Measurements from ENCODE around the gene SPEM1.

Gene SPEM1

DNA sequence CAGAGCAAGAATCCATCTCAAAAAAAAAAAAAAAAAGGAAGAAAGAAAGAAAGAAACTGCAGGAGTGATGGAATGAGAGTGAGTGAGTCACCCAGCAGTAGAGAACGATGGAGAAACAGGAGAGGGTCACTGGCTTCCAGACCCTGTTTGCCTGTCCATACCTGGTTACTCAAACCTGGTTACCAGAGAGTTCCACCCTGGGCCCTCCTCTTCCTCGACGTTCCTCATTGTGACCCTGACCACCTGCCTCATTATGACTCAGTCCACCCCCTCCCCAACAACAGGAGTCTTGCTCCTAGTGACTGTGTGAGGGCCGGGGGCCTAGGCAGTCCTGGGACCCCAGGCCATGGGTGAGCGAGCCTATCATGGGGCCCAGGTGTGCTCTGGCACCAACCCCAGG lies 8.4 kb downstream of the SPEM1 start, which contains the start of gene SPEM3:
Gene SPEM3 (plus strand): TSS at position 301 of the 400 bp plus-strand sequence. CDS start 46 bp downstream, at position 347.
- Histone ChIP-seq H3K4me1 (ENCODE audit: control insufficient read depth, insufficient read depth, low read length) (no peaks in the 10 kb centered on the region), H3K27me3 (ENCODE audit: control insufficient read depth, insufficient read depth, low read length) (no peaks in the 10 kb centered on the region), H3K4me3 (ENCODE audit: low read length) (no peak within 1 kb of the TSS), H3K9ac (ENCODE audit: low read length) (no peak within 1 kb of the TSS), H3K36me3 (ENCODE audit: control insufficient read depth, insufficient read depth, low read length) (no peaks in the 10 kb centered on the region), H3K27ac (ENCODE audit: low read depth, low read length) (no peak within 1 kb of the TSS)

DNA sequence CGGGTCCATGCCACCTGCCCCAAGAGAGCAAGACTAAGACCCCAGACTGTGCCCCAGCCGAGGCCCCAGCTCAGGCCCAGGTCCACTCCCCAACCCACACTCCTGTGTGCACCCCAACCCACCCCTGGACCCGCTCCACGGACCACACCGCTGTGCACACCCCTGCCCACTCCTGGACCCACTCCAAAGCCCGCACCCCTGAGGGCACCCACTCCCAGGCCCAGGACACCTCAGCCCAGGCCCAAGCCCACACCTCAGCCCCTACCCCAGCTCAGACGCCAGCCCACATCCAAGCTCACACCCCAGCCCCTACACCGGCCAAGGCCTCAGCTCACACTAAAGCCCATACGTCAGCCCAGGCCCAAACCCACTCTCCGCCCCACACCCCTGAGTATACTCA lies 9.6 kb downstream of the SPEM1 start:
- Histone ChIP-seq H3K9ac (ENCODE audit: low read length) (no peak overlapping the region), H3K36me3 (ENCODE audit: control insufficient read depth, insufficient read depth, low read length) (no peaks in the 10 kb centered on the region), H3K27ac (ENCODE audit: low read depth, low read length) (no peak overlapping the region), H3K27me3 (ENCODE audit: control insufficient read depth, insufficient read depth, low read length) (no peaks in the 10 kb centered on the region), H3K4me1 (ENCODE audit: control insufficient read depth, insufficient read depth, low read length) (no peaks in the 10 kb centered on the region), H3K4me3 (ENCODE audit: low read length) (no peak overlapping the region)

DNA sequence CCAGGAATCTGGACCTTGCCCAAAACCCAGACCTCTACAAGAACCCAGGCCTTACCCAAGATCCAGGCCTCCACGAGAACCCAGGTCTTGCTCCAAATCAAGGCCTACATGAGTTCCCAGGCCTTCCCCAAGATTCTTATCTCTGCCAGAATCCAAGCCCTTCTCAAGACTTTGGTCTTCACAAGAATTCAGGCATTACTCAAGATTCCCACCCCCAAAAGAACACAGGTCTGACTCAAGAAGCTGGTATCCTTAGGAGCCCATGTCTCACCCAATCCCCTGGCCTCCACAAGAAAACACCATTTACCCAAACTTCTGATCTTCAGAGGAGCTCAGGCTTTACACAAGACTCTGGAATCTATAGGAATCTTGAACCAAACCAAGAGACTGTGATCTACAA lies 11.1 kb downstream of the SPEM1 start:
- no peaks in the 10 kb centered on the region for H3K27me3 ChIP-seq (ENCODE audit: control insufficient read depth, insufficient read depth, low read length)
- no peak overlapping the region for H3K9ac ChIP-seq (ENCODE audit: low read length)
- H3K36me3 ChIP-seq (ENCODE audit: control insufficient read depth, insufficient read depth, low read length) = no peaks in the 10 kb centered on the region

GRCh38 chr17:7432296-7432695 lies 12.2 kb downstream of the SPEM1 start:
- no peak overlapping the region for H3K27ac ChIP-seq (ENCODE audit: low read depth, low read length)
- no peak overlapping the region for H3K4me3 ChIP-seq (ENCODE audit: low read length)
- H3K9ac ChIP-seq (ENCODE audit: low read length) = no peak overlapping the region
- peaks cover 9% of the 10 kb centered on the region for H3K4me1 ChIP-seq (ENCODE audit: control insufficient read depth, insufficient read depth, low read length)
- H3K27me3 ChIP-seq (ENCODE audit: control insufficient read depth, insufficient read depth, low read length) = no peaks in the 10 kb centered on the region
- H3K36me3 ChIP-seq (ENCODE audit: control insufficient read depth, insufficient read depth, low read length) = no peaks in the 10 kb centered on the region

More for the DNA sequence above, 11.1 kb downstream of the SPEM1 start:
- peaks cover 5% of the 10 kb centered on the region for H3K4me1 ChIP-seq (ENCODE audit: control insufficient read depth, insufficient read depth, low read length)
- H3K27ac ChIP-seq (ENCODE audit: low read depth, low read length) = no peak overlapping the region
- H3K4me3 ChIP-seq (ENCODE audit: low read length) = no peak overlapping the region

GRCh38 chr17:7435676-7436555 lies 15.8 kb downstream of the SPEM1 start:
- Histone ChIP-seq H3K36me3 (ENCODE audit: control insufficient read depth, insufficient read depth, low read length) (no peaks in the 10 kb centered on the region), H3K27me3 (ENCODE audit: control insufficient read depth, insufficient read depth, low read length) (peaks cover 24% of the 10 kb centered on the region), H3K4me1 (ENCODE audit: control insufficient read depth, insufficient read depth, low read length) (peaks cover 15% of the 10 kb centered on the region), H3K9ac (ENCODE audit: low read length) (peak overlapping the region; percentile 57), H3K4me3 (ENCODE audit: low read length) (peak overlapping the region; percentile 67), H3K27ac (ENCODE audit: low read depth, low read length) (no peak overlapping the region)

GRCh38 chr17:7436556-7437368 lies 16.6 kb downstream of the SPEM1 start:
- H3K27me3 ChIP-seq (ENCODE audit: control insufficient read depth, insufficient read depth, low read length) = peaks cover 29% of the 10 kb centered on the region
- H3K9ac ChIP-seq (ENCODE audit: low read length) = no peak overlapping the region
- H3K27ac ChIP-seq (ENCODE audit: low read depth, low read length) = no peak overlapping the region
- H3K4me3 ChIP-seq (ENCODE audit: low read length) = peak overlapping the region; percentile 67
- peaks cover 15% of the 10 kb centered on the region for H3K4me1 ChIP-seq (ENCODE audit: control insufficient read depth, insufficient read depth, low read length)
- no peaks in the 10 kb centered on the region for H3K36me3 ChIP-seq (ENCODE audit: control insufficient read depth, insufficient read depth, low read length)

DNA sequence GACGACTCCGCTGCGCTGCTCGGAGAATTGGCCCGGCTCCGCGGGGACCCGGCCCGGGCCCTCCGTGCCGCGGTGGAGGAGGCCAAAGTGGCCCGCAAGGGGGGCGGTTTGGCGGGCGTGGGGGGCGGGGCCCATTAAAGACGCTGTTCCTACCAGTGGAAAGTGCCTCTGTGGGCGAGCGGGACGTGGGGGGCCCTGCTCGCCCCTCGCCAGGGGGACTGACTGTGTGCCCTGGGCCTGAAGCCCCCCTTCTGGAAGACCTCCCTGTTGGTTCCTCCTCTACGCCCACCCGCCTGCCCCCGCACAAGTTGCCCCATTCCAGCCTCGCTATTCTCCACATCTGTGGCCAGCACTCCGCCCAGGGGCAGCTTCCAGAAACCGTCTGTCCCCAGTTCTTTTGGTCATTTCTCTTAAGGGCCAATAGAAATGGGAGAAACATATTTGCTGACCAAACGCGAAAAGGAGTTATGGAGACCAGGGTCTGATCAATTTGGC lies 17.3 kb downstream of the SPEM1 start:
- Histone ChIP-seq H3K27ac (ENCODE audit: low read depth, low read length) (no peak overlapping the region), H3K4me3 (ENCODE audit: low read length) (peak overlapping the region; percentile 40), H3K36me3 (ENCODE audit: control insufficient read depth, insufficient read depth, low read length) (no peaks in the 10 kb centered on the region), H3K9ac (ENCODE audit: low read length) (no peak overlapping the region), H3K4me1 (ENCODE audit: control insufficient read depth, insufficient read depth, low read length) (peaks cover 15% of the 10 kb centered on the region), H3K27me3 (ENCODE audit: control insufficient read depth, insufficient read depth, low read length) (peaks cover 32% of the 10 kb centered on the region)

DNA sequence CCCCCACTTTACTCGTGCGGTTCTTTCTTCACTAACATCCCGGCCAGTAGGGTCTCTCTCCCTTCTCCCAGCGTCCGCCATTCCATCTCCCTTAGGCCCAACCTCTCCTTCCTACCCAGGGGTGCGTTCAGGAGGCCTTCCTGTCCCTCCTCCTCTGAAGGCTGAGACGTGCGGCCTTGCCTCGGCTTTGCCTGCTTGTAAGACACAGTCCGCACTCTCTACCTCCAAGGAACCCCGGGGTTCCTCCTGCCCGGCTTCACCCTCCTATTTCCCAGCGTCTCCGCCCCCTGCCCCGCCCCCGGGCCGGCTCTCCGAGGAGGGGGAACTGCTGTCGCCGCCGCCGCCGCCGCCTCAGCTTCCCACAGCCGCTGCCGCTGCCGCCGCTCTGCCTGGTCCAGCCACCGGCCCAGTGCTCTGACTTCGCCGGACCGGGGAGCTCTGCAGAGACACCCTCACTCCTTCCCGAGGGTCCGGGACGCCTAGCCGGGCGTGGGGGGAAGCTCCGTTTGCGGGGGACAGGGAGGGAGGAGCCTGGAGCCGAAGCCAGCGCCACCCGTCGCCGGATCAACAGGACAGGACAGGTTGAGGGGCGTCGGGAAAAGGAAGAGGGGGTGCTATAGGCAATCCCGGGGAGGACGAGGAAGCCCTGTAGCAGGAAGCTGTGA lies 18.0 kb downstream of the SPEM1 start:
- peaks cover 15% of the 10 kb centered on the region for H3K4me1 ChIP-seq (ENCODE audit: control insufficient read depth, insufficient read depth, low read length)
- no peaks in the 10 kb centered on the region for H3K36me3 ChIP-seq (ENCODE audit: control insufficient read depth, insufficient read depth, low read length)
- H3K4me3 ChIP-seq (ENCODE audit: low read length) = peak overlapping the region; percentile 40
- H3K27me3 ChIP-seq (ENCODE audit: control insufficient read depth, insufficient read depth, low read length) = peaks cover 32% of the 10 kb centered on the region
- H3K9ac ChIP-seq (ENCODE audit: low read length) = peak overlapping the region; percentile 10
- H3K27ac ChIP-seq (ENCODE audit: low read depth, low read length) = no peak overlapping the region

- H3K4me1 ChIP-seq (ENCODE audit: control insufficient read depth, insufficient read depth, low read length) = peaks cover 15% of the 10 kb centered on the region
- no peak overlapping the region for H3K27ac ChIP-seq (ENCODE audit: low read depth, low read length)
- H3K9ac ChIP-seq (ENCODE audit: low read length) = peak overlapping the region; percentile 10
- H3K4me3 ChIP-seq (ENCODE audit: low read length) = peak overlapping the region; percentile 24
- H3K27me3 ChIP-seq (ENCODE audit: control insufficient read depth, insufficient read depth, low read length) = peaks cover 32% of the 10 kb centered on the region
- H3K36me3 ChIP-seq (ENCODE audit: control insufficient read depth, insufficient read depth, low read length) = no peaks in the 10 kb centered on the region
Measured at GRCh38 chr17:7438656-7439460, 18.7 kb downstream of the SPEM1 start.

DNA sequence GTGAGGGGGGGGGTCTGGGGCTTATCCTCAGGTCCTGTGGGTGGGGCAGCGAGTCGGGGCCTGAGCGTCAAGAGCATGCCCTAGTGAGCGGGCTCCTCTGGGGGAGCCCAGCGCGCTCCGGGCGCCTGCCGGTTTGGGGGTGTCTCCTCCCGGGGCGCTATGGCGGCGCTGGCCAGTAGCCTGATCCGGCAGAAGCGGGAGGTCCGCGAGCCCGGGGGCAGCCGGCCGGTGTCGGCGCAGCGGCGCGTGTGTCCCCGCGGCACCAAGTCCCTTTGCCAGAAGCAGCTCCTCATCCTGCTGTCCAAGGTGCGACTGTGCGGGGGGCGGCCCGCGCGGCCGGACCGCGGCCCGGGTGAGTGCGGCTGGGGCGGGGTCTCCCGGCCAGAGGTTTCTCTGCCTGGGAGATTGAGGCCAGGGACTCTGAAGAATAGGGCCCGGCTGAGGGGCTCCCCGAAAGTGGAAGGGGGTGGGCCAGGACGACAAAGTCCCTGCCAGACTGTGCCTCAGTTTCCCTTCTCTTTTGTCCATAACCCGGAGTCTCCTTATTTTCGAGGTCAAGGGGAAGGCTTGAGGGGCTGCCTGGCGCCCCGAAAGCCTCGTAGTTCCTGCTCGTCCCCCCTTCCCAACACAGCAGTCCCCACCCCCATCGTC lies 19.5 kb downstream of the SPEM1 start, which contains the start of gene FGF11:
Gene FGF11 (plus strand): TSS at position 51 of the 651 bp plus-strand sequence. CDS start 109 bp downstream, at position 160.
- H3K27ac ChIP-seq (ENCODE audit: low read depth, low read length) = no peak within 1 kb of the TSS
- peaks cover 32% of the 10 kb centered on the region for H3K27me3 ChIP-seq (ENCODE audit: control insufficient read depth, insufficient read depth, low read length)
- peak within 1 kb of the TSS; percentile 57 for H3K4me3 ChIP-seq (ENCODE audit: low read length)
- peak within 1 kb of the TSS; percentile 10 for H3K9ac ChIP-seq (ENCODE audit: low read length)
- H3K4me1 ChIP-seq (ENCODE audit: control insufficient read depth, insufficient read depth, low read length) = peaks cover 15% of the 10 kb centered on the region
- H3K36me3 ChIP-seq (ENCODE audit: control insufficient read depth, insufficient read depth, low read length) = no peaks in the 10 kb centered on the region
